Body of pancreas (tissue), 4 donors: ENCODE measurements around the gene AUTS2. TPM values are rescaled to one million over a fixed set of nuclear protein-coding genes. Genes with fewer than 3 reads are reported as not detected.

Experiments used
- ATAC-seq: fragments of 150-250 bp; one replicate; pipeline ENCODE4 v1.9.1; 2016
- DNase-seq, 4 donors: peaks; one replicate each; pipeline ENCODE4 v3.0.0-alpha.2; 2019
- H3K27ac ChIP-seq, 4 donors: fragments of 200-600 bp; sonication (generic); 1 replicate in 3 of 4; 2 replicates in 1 of 4; pipeline versions ENCODE4 v1.5.1 to v1.6.1; 2016 to 2019; ENCODE audit warnings: mild to moderate bottlenecking in 1 of 4, mixed read lengths in 1 of 4, moderate library complexity in 1 of 4
- H3K27me3 ChIP-seq, 2 donors: fragments of 200-600 bp; sonication (generic); one replicate each; pipeline ENCODE4 v1.6.0; 2016; ENCODE audit warnings: mild to moderate bottlenecking in 1 of 2
- H3K36me3 ChIP-seq, 2 donors: fragments of 200-600 bp; sonication (generic); replicated peaks in 1 of 2; 2 replicates each; pipeline ENCODE4 v1.5.1; 2016; ENCODE audit warnings: low read depth in 2 of 2; ENCODE audit not compliant: insufficient read depth in 1 of 2
- H3K4me1 ChIP-seq: fragments of 200-600 bp; sonication (generic); one replicate; pipeline ENCODE4 v1.6.0; 2016
- H3K4me3 ChIP-seq, 2 donors: fragments of 200-600 bp; sonication (generic); 1 replicate in 1 of 2; 2 replicates in 1 of 2; pipeline ENCODE4 v1.5.1; 2016 to 2019
- H3K9me3 ChIP-seq, 3 donors: fragments of 200-600 bp; sonication (generic); 1 replicate in 2 of 3; 2 replicates in 1 of 3; pipeline ENCODE4 v1.5.1; 2016
- CTCF ChIP-seq, 7 experiments: fragments of 450-650 bp in 4 of 7; fragments of 200-600 bp in 3 of 7; sonication (generic) in 3 of 7; IDR thresholded peaks; one replicate each; pipeline ENCODE4 v1.5.1; 2016 to 2019; ENCODE audit warnings: antibody characterized with exemption in 7 of 7
- POLR2A ChIP-seq, 3 donors: fragments of 450-650 bp; IDR thresholded peaks; one replicate each; pipeline ENCODE4 v1.6.1; 2016; ENCODE audit warnings: antibody characterized with exemption in 3 of 3, mild to moderate bottlenecking in 2 of 3
- WGBS, 2 donors: methylation state at CpG; one replicate each; pipeline ENCODE4 v1.1.5; 2017; 5-methylcytosine and 5-hydroxymethylcytosine counted together
- intact Hi-C: fragments of 100-400 bp; cut with DNase I; formaldehyde crosslinking; loops from one replicate; pipeline ENCODE4 v1.15.1; 2023
- total RNA-seq, 2 donors: library from RNA; depleted of rRNA; stranded (reverse); fragments of >200 nt; gene quantifications; one replicate each; pipeline ENCODE4 v1.1.0, GENCODE V29; 2016

AUTS2 gene
- total RNA-seq, 2 donors from 2014 or later: 11.7 to 18.5 TPM

GRCh38 chr7:69770613-69771012 is 172.3 kb downstream of the AUTS2 start:
- DNase-seq (no peak), ATAC-seq (no peak)
- H3K4me1 ChIP-seq: peaks cover 5% of the 10 kb centered on the region
- H3K4me3 ChIP-seq: no peak overlapping the region
- no peaks in the 10 kb centered on the region for H3K27me3 ChIP-seq
- no peak overlapping the region for H3K27ac ChIP-seq
- 88% methylated on average over 6 of the region's 6 CpGs for WGBS, 2 donors
- intact Hi-C loops: no loop called here
- no peaks in the 10 kb centered on the region for H3K9me3 ChIP-seq
- no peaks in the 10 kb centered on the region for H3K36me3 ChIP-seq
- TF ChIP-seq POLR2A (IDR thresholded peaks at IDR 0.05): no peak
- no peak for TF ChIP-seq CTCF (IDR thresholded peaks at IDR 0.05)

- no peaks in the 10 kb centered on the region for H3K9me3 ChIP-seq
- no peak for DNase-seq
- H3K36me3 ChIP-seq: no peaks in the 10 kb centered on the region
- H3K4me1 ChIP-seq: peaks cover 5% of the 10 kb centered on the region
- WGBS, 2 donors: 57 to 74% methylated on average over 9 of the region's 9 CpGs
- H3K27ac ChIP-seq: no peak overlapping the region
- intact Hi-C loops: no loop called here
- TF ChIP-seq CTCF (IDR thresholded peaks at IDR 0.05) (no peak), POLR2A (IDR thresholded peaks at IDR 0.05) (no peak)
- no peak overlapping the region for H3K4me3 ChIP-seq
- no peak for ATAC-seq
- H3K27me3 ChIP-seq: no peaks in the 10 kb centered on the region
These were observed 174.6 kb downstream of the AUTS2 start for GRCh38 chr7:69772718-69773436.

- Histone ChIP-seq H3K27ac (no peak overlapping the region), H3K4me1 (peaks cover 5% of the 10 kb centered on the region), H3K36me3 (no peaks in the 10 kb centered on the region), H3K4me3 (no peak overlapping the region), H3K9me3 (no peaks in the 10 kb centered on the region), H3K27me3 (no peaks in the 10 kb centered on the region)
- intact Hi-C loops: no loop called here
- 88 to 89% methylated on average over 9 of the region's 9 CpGs for WGBS, 2 donors
- no peak for TF ChIP-seq POLR2A (IDR thresholded peaks at IDR 0.05)
- TF ChIP-seq CTCF (IDR thresholded peaks at IDR 0.05): no peak
- no peak for DNase-seq
- ATAC-seq: no peak
These were observed 175.4 kb downstream of the AUTS2 start for GRCh38 chr7:69773535-69774225.

GRCh38 chr7:69775231-69775771 is 177.0 kb downstream of the AUTS2 start:
- ATAC-seq (no peak), DNase-seq (no peak)
- Histone ChIP-seq H3K27ac (no peak overlapping the region), H3K4me1 (no peaks in the 10 kb centered on the region), H3K4me3 (no peak overlapping the region), H3K27me3 (no peaks in the 10 kb centered on the region), H3K36me3 (no peaks in the 10 kb centered on the region), H3K9me3 (no peaks in the 10 kb centered on the region)
- WGBS, 2 donors: 84 to 89% methylated on average over 6 of the region's 6 CpGs
- TF ChIP-seq CTCF (IDR thresholded peaks at IDR 0.05): no peak
- TF ChIP-seq POLR2A (IDR thresholded peaks at IDR 0.05): no peak
- intact Hi-C loops: no loop called here
